ENCODE data around the gene NAB2. TPM values are rescaled to one million over a fixed set of nuclear protein-coding genes. Genes with fewer than 3 reads are reported as not detected.
"Not testable (repeated sequence)": the region's sequence is repeated elsewhere in the genome, so short reads cannot be mapped to it uniquely, and the experiment has no call there.

Gene NAB2
- total RNA-seq, 2 donors from 2014 or later = 39.1 to 39.3 TPM

GRCh38 chr12:57112492-57113294 lies 23.8 kb downstream of the NAB2 start:
- Mint-ChIP-seq H3K27ac (peak overlapping the region; percentile 95 to 96), H3K9me3 (no peaks in the 10 kb centered on the region), H3K36me3 (peaks cover 20 to 29% of the 10 kb centered on the region in 2 donors)
- DNase-seq (ENCODE audit: low spot score in 2 of 2) (peak in 1 of 2 donors; percentile 91), ATAC-seq (no peak)

- ATAC-seq (no peak), DNase-seq (ENCODE audit: low spot score in 2 of 2) (no peak)
- Mint-ChIP-seq H3K9me3 (no peaks in the 10 kb centered on the region), H3K27ac (no peak overlapping the region), H3K36me3 (no peaks in the 10 kb centered on the region)
Observed at GRCh38 chr12:57116580-57117281, 27.8 kb downstream of the NAB2 start.

DNA sequence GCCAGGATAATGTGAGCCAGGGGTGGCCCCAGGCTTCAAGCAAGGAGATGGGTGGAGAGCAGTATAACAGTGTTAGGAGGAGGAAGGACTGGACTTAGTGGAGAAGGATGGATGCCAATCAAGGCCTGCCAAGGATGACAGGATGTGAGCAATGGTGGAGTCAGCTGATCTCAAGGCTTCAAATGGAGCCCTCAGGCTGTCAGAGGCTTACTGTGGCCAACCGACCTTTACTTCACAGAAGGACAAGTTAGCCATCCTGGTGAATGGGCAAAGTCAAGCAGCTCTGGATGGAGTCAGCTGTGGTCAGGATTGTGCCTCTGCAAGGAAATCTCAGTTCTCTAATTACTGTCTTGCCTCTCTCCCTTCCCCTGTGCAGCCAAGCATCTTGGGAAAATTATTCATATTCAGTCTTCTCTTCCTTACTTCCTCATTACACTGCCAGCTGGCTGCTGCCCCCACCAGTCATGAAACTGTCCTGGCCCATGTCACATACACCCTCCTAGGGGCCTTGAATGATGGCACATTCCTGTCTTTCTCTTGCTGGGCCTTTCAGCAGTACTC lies 29.9 kb downstream of the NAB2 start:
- H3K27ac Mint-ChIP-seq = no peak overlapping the region
- ATAC-seq = peak; percentile 38 to 95
- H3K9me3 Mint-ChIP-seq = peaks cover 0 to 5% of the 10 kb centered on the region in 2 donors

DNA sequence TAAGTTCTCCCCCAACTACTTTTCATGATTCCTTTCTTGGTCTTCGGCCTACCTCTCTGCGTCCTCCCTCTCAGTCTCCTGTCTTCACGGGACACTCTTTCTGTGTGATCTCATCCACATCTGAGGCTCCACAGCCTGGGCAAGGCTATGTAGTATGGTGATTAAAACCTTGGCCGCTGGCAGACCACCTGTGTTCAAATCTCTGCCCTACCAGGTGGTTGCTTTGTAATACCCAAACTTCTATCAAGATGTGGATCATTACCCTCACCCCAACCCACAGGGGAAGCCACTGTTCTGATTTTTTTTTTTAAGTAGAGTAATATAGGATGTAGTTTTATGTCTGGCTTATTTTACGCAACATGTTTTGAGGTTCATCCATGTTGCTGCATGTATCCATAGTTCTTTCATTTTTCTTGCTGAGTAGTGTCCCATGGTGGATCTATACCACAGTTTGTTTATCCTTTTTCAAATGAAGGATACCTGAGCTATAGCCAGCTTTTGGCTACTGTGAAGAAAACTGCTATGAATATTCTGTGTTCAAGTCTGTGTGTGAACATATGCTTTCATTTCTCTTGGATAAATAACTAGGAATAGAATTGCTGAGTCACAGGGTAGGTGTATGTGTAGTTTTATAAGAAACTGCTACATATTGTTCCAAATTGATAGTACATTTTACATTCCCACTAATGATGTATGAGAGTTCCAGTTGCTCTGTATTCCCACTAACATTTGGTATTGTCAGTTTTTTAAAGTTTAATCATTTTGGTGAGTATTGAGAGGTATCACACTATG lies 30.6 kb downstream of the NAB2 start:
- ATAC-seq (peak in 1 of 2 donors; percentile 19), DNase-seq (ENCODE audit: low spot score in 2 of 2) (no peak)
- no peak overlapping the region for H3K27ac Mint-ChIP-seq
- peaks cover 0 to 12% of the 10 kb centered on the region in 2 donors for H3K9me3 Mint-ChIP-seq
- H3K36me3 Mint-ChIP-seq = peaks cover 0 to 12% of the 10 kb centered on the region in 2 donors

More for the DNA sequence above, 29.9 kb downstream of the NAB2 start:
- peaks cover 0 to 5% of the 10 kb centered on the region in 2 donors for H3K36me3 Mint-ChIP-seq
- no peak for DNase-seq (ENCODE audit: low spot score in 2 of 2)

DNA sequence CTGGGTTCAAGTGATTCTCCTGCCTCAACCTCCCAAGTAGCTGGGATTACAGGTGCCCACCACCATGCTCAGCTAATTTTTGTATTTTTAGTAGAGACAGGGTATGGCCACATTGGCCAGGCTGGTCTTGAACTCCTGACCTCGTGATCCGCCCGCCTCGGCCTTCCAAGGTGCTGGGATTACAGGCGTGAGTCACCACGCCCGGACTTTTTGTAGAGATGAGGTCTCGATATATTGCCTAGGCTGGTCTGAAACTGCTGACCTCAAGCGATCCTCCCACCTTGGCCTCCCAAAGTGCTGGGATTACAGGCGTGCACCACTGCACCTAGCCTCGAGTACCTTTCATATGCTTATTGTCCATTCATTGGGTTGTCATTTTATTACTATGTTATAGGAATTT lies 31.8 kb downstream of the NAB2 start:
- not testable (repeated sequence) for DNase-seq (ENCODE audit: low spot score in 2 of 2); H3K27ac Mint-ChIP-seq; ATAC-seq
- peaks cover 0 to 13% of the 10 kb centered on the region in 2 donors for H3K36me3 Mint-ChIP-seq
- H3K9me3 Mint-ChIP-seq = peaks cover 0 to 12% of the 10 kb centered on the region in 2 donors

GRCh38 chr12:57123813-57124212 lies 34.9 kb downstream of the NAB2 start:
- no peak overlapping the region for H3K27ac Mint-ChIP-seq
- no peak for DNase-seq (ENCODE audit: low spot score in 2 of 2)
- peaks cover 0 to 12% of the 10 kb centered on the region in 2 donors for H3K9me3 Mint-ChIP-seq
- ATAC-seq = no peak
- peaks cover 0 to 13% of the 10 kb centered on the region in 2 donors for H3K36me3 Mint-ChIP-seq

DNA sequence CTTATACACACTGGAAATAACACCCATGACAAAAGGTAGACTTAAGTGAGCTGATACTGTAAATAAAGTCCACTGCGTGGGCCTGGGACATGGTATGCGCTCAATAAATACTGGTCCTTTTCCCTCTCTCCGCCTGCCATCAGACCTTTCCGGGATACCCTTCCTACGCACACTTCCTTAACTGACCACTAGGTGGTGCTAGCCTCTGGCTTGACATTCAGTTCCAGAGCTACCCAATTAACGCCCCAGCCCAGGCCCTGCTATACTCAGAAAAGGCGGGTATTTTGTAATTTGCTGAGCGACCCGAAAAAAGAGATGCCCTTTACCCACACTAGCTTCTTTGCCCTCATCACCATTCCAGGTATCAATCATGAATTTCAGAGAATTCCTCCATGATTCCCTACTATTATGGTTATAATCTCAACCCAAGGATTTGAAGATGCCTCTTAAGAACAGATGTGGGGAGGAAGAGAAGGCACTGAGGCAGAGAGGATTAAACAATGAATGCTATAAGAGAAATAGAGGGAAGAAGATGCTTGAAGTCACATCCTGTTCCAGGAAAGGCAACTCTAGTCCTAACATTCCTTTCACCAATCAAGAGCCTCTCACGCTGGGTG lies 35.5 kb downstream of the NAB2 start:
- peaks cover 0 to 12% of the 10 kb centered on the region in 2 donors for H3K9me3 Mint-ChIP-seq
- H3K36me3 Mint-ChIP-seq = peaks cover 0 to 13% of the 10 kb centered on the region in 2 donors
- ATAC-seq = peak; percentile 60 to 66
- no peak overlapping the region for H3K27ac Mint-ChIP-seq
- DNase-seq (ENCODE audit: low spot score in 2 of 2) = peak in 1 of 2 donors; percentile 80

DNA sequence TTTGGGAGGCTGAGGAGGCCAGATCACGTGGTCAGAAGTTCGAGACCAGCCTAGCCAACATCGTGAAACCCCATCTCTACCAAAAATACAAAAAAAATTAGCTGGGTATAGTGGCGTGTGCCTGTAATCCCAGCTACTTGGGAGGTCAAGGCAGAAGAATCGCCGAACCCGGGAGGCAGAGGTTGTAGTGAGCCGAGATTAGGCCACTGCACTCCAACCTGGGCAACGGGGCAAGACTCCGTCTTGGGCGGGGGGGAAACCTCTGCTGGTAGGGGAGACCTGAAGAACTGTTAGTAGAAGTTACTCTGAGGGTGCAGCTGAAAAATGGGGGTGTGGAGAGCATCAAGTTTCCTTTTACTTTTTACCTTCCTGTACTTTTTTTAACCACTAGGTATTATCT lies 37.1 kb downstream of the NAB2 start:
- H3K27ac Mint-ChIP-seq = no peak overlapping the region
- H3K36me3 Mint-ChIP-seq = peaks cover 0 to 13% of the 10 kb centered on the region in 2 donors
- no peak for DNase-seq (ENCODE audit: low spot score in 2 of 2)
- ATAC-seq = no peak
- peaks cover 0 to 12% of the 10 kb centered on the region in 2 donors for H3K9me3 Mint-ChIP-seq

GRCh38 chr12:57126561-57126960 lies 37.6 kb downstream of the NAB2 start:
- ATAC-seq = no peak
- peaks cover 0 to 13% of the 10 kb centered on the region in 2 donors for H3K36me3 Mint-ChIP-seq
- no peak overlapping the region for H3K27ac Mint-ChIP-seq
- peaks cover 0 to 12% of the 10 kb centered on the region in 2 donors for H3K9me3 Mint-ChIP-seq
- DNase-seq (ENCODE audit: low spot score in 2 of 2) = no peak

DNA sequence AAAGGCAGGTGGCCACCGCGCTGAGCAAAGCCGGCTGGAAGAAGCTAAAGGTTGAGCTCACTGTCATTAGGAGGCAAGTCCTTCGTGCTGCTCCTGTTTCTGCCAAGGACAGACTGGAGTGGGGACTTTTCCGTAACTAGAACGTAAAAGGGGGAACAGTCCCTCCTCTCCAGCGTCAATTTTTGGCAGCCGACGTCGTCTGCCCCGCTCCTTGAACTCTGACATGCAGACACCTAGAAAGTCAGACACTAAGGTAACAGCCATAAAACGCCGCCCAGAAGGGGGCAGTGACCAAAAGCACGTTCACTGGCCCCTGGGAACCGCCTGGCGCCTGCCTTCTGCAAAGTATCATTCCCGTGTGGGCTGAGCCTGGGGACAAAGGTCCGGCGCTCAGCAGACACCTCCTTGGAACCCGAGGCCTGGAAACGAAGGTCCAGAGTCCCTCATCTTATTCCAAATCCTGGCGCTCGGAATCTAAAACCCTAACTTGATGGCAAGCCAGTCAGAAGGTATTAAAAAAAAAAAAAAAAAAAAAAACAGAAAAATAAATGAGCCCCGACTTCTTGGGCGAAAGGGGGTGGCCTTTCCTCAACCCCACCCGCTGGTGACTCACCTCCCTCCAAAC lies 38.3 kb downstream of the NAB2 start:
- peak in 1 of 2 donors; percentile 48 for DNase-seq (ENCODE audit: low spot score in 2 of 2)
- Mint-ChIP-seq H3K9me3 (peaks cover 0 to 12% of the 10 kb centered on the region in 2 donors), H3K27ac (peak overlapping the region; percentile 52 to 87), H3K36me3 (peaks cover 0 to 13% of the 10 kb centered on the region in 2 donors)
- peak; percentile 40 to 46 for ATAC-seq

DNA sequence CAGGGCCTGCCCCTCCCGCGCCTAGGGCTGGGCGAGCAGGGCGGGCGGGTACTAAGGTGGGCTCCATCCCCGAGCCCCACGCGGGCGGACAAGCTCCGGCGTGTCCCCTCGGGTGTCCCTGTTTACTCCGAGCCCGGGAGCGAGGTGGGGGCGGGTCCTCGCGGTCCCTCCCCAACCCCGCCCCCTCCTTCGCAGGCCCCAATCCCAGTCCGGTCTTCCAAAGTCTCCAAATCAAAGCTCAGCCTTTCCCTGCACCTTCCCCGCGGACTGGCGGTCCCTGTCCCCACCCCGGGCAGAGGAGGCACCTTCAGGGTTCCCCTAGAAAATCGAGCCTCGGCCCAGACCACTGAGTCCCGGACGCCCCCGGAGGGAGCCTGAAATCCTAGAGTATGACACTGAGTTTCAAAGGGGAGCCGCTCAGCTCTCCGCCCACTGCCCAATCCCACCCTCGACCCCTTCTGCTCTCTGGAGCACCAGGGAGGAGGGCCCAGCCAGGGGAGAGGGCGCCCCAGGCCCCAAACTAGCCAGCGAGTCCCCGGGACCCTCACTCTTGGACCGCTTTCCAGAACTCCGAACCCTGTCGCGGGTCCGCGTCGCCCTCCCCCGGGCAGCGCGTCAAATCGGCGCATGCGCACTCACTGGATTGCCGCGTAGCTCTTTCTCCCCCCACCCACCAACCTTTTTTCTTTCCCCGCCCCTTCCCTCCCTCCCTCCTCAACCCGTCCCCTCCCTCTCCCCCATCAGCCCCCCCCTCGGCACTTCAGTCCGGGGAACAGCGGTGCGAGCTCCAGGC lies 39.0 kb downstream of the NAB2 start, which contains the start of gene LRP1:
Gene LRP1 (plus strand): TSS at position 758 of the 793 bp plus-strand sequence. CDS start 482 bp downstream, outside the sequence.
- peak; percentile 73 to 77 for DNase-seq (ENCODE audit: low spot score in 2 of 2)
- Mint-ChIP-seq H3K27ac (peak within 1 kb of the TSS; percentile 52 to 87), H3K36me3 (peaks cover 0 to 13% of the 10 kb centered on the region in 2 donors), H3K9me3 (peaks cover 0 to 12% of the 10 kb centered on the region in 2 donors)
- ATAC-seq = peak; percentile 74 to 78

- Mint-ChIP-seq H3K27ac (peak overlapping the region in 1 of 2 donors; percentile 52), H3K9me3 (peaks cover 0 to 8% of the 10 kb centered on the region in 2 donors), H3K36me3 (peaks cover 0 to 9% of the 10 kb centered on the region in 2 donors)
- ATAC-seq = no peak
- DNase-seq (ENCODE audit: low spot score in 2 of 2) = no peak
Observed at GRCh38 chr12:57128519-57129247, 39.8 kb downstream of the NAB2 start.

DNA sequence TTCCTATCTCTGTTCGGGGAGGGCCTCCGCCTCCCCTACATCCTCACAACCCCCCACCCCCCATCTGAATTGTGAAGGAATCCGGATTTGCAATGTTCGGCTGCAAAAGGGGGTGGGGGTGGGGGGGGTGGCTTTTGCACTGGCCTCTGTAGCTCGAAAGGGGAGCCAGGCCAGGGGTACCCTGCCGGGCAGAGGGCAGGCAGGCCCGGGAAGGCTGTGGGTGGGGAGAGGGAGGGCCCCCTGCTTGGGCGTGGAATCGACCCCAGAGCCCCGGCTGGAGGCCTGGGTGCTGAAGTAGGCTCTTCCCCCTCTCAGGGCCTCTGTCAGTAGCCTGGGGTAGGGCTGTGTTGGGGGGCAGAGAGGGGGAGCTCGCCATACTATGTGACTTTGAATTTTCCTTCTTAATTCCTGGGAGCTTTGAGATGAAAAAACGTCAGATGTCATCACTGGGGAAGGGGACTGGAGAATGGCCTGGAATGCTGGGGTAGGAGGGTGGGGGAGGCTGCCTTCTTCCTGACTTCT lies 40.5 kb downstream of the NAB2 start:
- Mint-ChIP-seq H3K9me3 (peaks cover 0 to 1% of the 10 kb centered on the region in 2 donors), H3K27ac (no peak overlapping the region), H3K36me3 (peaks cover 0 to 2% of the 10 kb centered on the region in 2 donors)
- no peak for ATAC-seq
- no peak for DNase-seq (ENCODE audit: low spot score in 2 of 2)

DNA sequence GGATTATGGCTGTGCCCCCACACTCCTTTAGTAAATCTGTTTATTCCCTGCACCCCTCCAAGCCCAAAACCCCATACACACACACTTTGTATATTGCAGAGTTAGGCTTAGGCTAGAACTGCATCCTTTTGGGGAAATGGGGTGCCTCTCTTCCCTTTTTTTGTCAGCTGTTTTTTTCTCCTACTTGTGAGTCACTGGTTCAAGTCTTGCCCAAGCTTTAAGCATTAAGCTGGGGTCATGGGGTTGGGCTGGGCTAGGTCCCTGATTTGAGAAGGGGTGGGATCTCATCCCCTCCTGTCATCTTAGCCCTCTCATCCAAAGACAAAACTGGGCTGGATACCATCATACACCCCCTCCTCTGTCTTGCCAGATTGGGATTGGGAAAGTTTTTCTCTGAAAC lies 41.0 kb downstream of the NAB2 start:
- no peak overlapping the region for H3K27ac Mint-ChIP-seq
- no peaks in the 10 kb centered on the region for H3K9me3 Mint-ChIP-seq
- no peak for ATAC-seq
- DNase-seq (ENCODE audit: low spot score in 2 of 2) = no peak
- H3K36me3 Mint-ChIP-seq = no peaks in the 10 kb centered on the region
